MM.1S (cell line): ENCODE data around the gene WWTR1.

Experiments used
- CTCF ChIP-seq: fragments of 300-600 bp; sonication (generic); IDR thresholded peaks from 2 replicates; pipeline ENCODE4 v1.5.1; 2016; ENCODE audit warnings: antibody characterized with exemption, low read length, mixed read lengths
- EZH2 ChIP-seq: fragments of 300-600 bp; sonication (generic); optimal IDR thresholded peaks from 2 replicates; pipeline ENCODE3; 2017; ENCODE audit warnings: low read depth, mild to moderate bottlenecking, antibody characterized with exemption, low read length, mixed read lengths
- EZH2phosphoT487 ChIP-seq: fragments of 300-600 bp; sonication (generic); IDR thresholded peaks from 2 replicates; pipeline ENCODE4 v1.6.1; 2018; ENCODE audit warnings: antibody characterized with exemption, low read length

GRCh38 chr3:149516920-149517319 lies 140.9 kb downstream of the WWTR1 start:
- TF ChIP-seq EZH2phosphoT487 (no peak), CTCF (no peak), EZH2 (no peak)
